HL-60 (cell line): Measurements from ENCODE around the gene ZBTB33.

Experiments
- POLR2AphosphoS5 ChIP-seq: IDR thresholded peaks from 2 replicates; pipeline ENCODE4 v1.6.1; 2012; ENCODE audit warnings: low read depth
- TF ChIP-seq, protein P1 (sequence below): IDR thresholded peaks from one replicate; pipeline ENCODE4 v1.5.1; 2011; ENCODE audit warnings: low read length, control low read depth, inconsistent platforms; ENCODE audit not compliant: insufficient read depth

DNA sequence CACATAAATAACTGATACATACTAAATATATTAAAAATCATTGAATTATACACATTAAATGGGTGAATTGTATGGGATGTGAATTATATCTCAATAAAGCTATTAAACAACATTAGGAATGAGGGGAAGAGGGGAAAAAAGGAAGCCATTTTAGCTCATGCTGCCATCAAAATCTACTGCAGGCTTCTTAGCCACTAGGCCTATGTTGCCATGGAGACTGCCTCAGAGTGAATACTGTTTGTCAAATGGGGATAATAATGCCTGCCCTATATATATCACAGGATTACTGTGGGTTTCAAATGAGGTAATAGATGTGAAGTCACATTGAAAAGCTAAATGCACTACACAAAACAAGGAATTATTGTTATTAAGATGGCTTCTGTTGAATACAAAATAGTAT, 39.5 kb downstream of the ZBTB33 start:
- TF ChIP-seq, protein P1, sequence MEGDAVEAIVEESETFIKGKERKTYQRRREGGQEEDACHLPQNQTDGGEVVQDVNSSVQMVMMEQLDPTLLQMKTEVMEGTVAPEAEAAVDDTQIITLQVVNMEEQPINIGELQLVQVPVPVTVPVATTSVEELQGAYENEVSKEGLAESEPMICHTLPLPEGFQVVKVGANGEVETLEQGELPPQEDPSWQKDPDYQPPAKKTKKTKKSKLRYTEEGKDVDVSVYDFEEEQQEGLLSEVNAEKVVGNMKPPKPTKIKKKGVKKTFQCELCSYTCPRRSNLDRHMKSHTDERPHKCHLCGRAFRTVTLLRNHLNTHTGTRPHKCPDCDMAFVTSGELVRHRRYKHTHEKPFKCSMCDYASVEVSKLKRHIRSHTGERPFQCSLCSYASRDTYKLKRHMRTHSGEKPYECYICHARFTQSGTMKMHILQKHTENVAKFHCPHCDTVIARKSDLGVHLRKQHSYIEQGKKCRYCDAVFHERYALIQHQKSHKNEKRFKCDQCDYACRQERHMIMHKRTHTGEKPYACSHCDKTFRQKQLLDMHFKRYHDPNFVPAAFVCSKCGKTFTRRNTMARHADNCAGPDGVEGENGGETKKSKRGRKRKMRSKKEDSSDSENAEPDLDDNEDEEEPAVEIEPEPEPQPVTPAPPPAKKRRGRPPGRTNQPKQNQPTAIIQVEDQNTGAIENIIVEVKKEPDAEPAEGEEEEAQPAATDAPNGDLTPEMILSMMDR: no peak
- no peak for TF ChIP-seq POLR2AphosphoS5
